22Rv1 (cell line): Measurements from ENCODE around the gene AUTS2.
A peak's percentile ranks its signal among the peaks of the same experiment; 100 is the strongest.

ENCODE experiments used
- H3K27ac ChIP-seq: fragments of 450-650 bp; 2 replicates; pipeline ENCODE4 v1.5.1; 2017
- ZFX ChIP-seq: fragments of 450-650 bp; IDR thresholded peaks from 2 replicates; pipeline ENCODE4 v1.6.1; 2017; ENCODE audit warnings: antibody characterized with exemption, borderline replicate concordance
- TF ChIP-seq, protein P1 (sequence below): fragments of 450-650 bp; IDR thresholded peaks from 2 replicates; pipeline ENCODE4 v1.5.1; 2017; ENCODE audit warnings: mild to moderate bottlenecking

AUTS2 gene

GRCh38 chr7:70698219-70698832 lies 1100.1 kb downstream of the AUTS2 start:
- no peak overlapping the region for H3K27ac ChIP-seq
- no peak for TF ChIP-seq ZFX
- TF ChIP-seq, protein P1, sequence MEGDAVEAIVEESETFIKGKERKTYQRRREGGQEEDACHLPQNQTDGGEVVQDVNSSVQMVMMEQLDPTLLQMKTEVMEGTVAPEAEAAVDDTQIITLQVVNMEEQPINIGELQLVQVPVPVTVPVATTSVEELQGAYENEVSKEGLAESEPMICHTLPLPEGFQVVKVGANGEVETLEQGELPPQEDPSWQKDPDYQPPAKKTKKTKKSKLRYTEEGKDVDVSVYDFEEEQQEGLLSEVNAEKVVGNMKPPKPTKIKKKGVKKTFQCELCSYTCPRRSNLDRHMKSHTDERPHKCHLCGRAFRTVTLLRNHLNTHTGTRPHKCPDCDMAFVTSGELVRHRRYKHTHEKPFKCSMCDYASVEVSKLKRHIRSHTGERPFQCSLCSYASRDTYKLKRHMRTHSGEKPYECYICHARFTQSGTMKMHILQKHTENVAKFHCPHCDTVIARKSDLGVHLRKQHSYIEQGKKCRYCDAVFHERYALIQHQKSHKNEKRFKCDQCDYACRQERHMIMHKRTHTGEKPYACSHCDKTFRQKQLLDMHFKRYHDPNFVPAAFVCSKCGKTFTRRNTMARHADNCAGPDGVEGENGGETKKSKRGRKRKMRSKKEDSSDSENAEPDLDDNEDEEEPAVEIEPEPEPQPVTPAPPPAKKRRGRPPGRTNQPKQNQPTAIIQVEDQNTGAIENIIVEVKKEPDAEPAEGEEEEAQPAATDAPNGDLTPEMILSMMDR: peak; percentile 92

- H3K27ac ChIP-seq: no peak overlapping the region
- TF ChIP-seq ZFX: no peak
- TF ChIP-seq, protein P1: no peak
Measured at GRCh38 chr7:70699271-70699670, 1101.0 kb downstream of the AUTS2 start.

- no peak overlapping the region for H3K27ac ChIP-seq
- TF ChIP-seq ZFX: no peak
- TF ChIP-seq, protein P1: no peak
Measured at GRCh38 chr7:70700055-70700940, 1102.0 kb downstream of the AUTS2 start.

DNA sequence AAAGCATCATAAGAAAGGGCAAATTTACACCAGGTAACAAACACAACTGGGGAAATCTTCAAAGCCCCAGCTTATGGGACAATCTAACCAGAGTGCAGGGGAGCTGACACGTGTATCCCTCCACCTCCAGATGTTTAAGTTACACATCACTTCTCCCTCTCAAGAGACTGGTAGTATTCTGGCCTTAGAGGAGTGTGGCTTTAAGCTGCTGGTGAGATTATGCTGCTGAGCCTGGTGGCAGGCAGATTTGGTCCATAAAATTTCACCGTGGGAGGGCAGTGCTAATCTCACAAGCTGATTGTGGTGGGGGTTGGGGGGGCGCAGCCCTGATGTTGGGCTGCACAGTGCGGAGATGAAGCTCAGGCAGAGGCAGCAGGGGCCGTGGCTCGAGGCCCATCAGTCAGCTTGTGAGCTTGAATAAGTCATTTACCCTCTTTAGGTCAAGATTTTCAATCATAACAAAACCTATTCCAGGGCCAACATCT lies 1102.7 kb downstream of the AUTS2 start:
- no peak overlapping the region for H3K27ac ChIP-seq
- TF ChIP-seq, protein P1: no peak
- TF ChIP-seq ZFX: no peak

- TF ChIP-seq, protein P1: no peak
- TF ChIP-seq ZFX: no peak
- H3K27ac ChIP-seq: no peak overlapping the region
Measured at GRCh38 chr7:70701477-70701876, 1103.2 kb downstream of the AUTS2 start.

DNA sequence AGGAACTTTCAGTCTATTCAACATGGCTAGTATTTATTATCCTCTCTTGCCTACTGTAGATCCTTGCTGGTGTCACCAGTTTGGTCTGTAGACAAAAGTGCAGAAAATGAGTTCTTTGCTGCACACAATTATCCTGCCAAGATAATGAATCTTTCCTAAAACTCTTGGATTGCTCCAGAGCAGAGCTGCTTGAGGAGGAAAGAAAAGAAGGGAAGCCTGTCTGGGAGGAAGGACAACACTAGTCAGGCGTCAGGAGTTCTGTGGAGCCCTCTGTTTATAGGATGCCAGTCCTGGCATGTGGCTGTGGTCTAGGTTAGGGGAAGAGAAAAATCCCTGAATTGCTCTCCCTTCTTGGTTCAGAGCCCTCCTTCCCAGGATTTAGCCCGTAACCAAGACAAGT lies 1103.7 kb downstream of the AUTS2 start:
- no peak for TF ChIP-seq ZFX
- TF ChIP-seq, protein P1: no peak
- no peak overlapping the region for H3K27ac ChIP-seq

DNA sequence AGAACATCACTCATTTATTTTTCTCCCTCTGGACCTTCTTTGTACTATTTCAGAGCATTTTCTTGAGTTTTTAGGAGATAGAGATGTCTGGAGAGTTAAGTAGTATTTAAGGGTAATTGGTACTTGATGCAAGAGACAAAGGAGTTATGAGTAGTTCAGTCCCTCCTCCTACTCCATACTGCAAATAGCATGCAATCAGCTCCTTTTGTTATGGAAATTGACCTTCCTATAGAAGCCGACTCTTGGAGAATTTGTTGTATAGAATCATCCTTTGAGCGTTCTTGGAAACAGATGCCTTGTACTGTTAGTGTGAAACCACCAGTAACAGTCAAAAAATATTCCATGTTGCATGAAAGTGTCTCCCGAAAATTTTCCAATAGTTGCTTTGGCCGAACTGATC lies 1105.5 kb downstream of the AUTS2 start:
- no peak for TF ChIP-seq ZFX
- TF ChIP-seq, protein P1: no peak
- H3K27ac ChIP-seq: no peak overlapping the region
